ENCODE measurements around the gene CPNE8.

CPNE8 gene

DNA sequence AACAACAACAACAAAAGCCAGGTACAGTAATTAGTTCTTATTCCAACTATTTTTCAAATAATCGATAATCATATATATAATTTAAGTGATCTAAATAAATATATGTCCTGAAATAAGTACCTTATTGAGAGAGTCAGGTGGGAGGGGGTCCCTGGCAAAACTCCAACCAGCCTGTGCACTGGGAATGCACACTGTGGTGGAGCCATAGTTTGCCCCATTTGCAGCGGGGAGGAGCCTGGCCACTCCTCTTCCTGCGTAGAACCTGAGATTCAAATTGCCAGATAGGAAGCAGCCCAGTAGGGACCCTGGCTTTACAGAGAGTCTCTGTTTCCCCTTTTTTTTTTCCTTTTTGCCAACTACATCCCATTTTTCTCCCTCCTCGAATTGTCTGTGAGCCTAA is 26.4 kb downstream of the CPNE8 start:
- H3K4me1 ChIP-seq (ENCODE audit: low read length), result no peaks in the 10 kb centered on the region
- H3K4me2 ChIP-seq (ENCODE audit: low read depth, low read length), result no peak overlapping the region
- H3F3A ChIP-seq (ENCODE audit: insufficient read depth, low read length), result no peaks in the 10 kb centered on the region
- H3K36me3 ChIP-seq (replicated peaks; ENCODE audit: insufficient read depth, low read length), result no peaks in the 10 kb centered on the region
- no peak for TF ChIP-seq EZH2 (optimal IDR thresholded peaks at IDR 0.05; ENCODE audit: low read depth, low read length)
- TF ChIP-seq EZH2phosphoT487 (IDR thresholded peaks at IDR 0.05; ENCODE audit: low read length), result no peak
- TF ChIP-seq, protein P1, sequence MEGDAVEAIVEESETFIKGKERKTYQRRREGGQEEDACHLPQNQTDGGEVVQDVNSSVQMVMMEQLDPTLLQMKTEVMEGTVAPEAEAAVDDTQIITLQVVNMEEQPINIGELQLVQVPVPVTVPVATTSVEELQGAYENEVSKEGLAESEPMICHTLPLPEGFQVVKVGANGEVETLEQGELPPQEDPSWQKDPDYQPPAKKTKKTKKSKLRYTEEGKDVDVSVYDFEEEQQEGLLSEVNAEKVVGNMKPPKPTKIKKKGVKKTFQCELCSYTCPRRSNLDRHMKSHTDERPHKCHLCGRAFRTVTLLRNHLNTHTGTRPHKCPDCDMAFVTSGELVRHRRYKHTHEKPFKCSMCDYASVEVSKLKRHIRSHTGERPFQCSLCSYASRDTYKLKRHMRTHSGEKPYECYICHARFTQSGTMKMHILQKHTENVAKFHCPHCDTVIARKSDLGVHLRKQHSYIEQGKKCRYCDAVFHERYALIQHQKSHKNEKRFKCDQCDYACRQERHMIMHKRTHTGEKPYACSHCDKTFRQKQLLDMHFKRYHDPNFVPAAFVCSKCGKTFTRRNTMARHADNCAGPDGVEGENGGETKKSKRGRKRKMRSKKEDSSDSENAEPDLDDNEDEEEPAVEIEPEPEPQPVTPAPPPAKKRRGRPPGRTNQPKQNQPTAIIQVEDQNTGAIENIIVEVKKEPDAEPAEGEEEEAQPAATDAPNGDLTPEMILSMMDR (IDR thresholded peaks at IDR 0.05; ENCODE audit: low read length), result no peak
- peaks cover 20% of the 10 kb centered on the region; the same call in 1 of the 2 replicates for H3K79me2 ChIP-seq (ENCODE audit: low read length)
- H2AFZ ChIP-seq (ENCODE audit: low read length), result no peak overlapping the region
- no peak overlapping the region for H3K9ac ChIP-seq (ENCODE audit: low read length)
- H3K27me3 ChIP-seq (replicated peaks; ENCODE audit: insufficient read depth, low read length), result no peaks in the 10 kb centered on the region
- H4K20me1 ChIP-seq (ENCODE audit: insufficient read depth, low read length), result no peaks in the 10 kb centered on the region; the same call in 1 of the 2 replicates
- H3K4me3 ChIP-seq (ENCODE audit: low read length), result no peak overlapping the region
- DNase-seq, result no peak
- H3K9me3 ChIP-seq (replicated peaks; ENCODE audit: insufficient read depth, low read length), result no peaks in the 10 kb centered on the region
- no peak overlapping the region for H3K27ac ChIP-seq (ENCODE audit: low read length)
- no peaks in the 10 kb centered on the region for H3K9me2 ChIP-seq (replicated peaks; ENCODE audit: insufficient read depth, low read length)

DNA sequence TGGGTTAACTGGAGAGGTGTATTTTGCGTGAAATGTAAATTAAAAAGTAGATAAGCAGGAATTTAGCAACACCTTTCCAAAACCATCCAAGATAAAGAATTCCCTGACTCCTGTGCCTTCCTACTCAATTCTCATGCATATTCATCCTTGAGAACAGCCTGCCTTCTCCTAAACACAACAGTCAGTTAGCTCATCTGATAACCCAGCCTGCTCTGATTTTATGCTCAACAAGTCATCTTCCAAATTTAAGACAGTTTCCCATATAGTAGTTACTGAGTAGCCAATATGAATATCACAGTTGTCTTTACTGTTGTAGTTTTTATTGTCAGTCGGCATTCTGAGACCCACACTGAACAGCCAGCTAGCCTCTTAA is 27.1 kb downstream of the CPNE8 start:
- H3K27me3 ChIP-seq (replicated peaks; ENCODE audit: insufficient read depth, low read length), result no peaks in the 10 kb centered on the region
- H3K27ac ChIP-seq (ENCODE audit: low read length), result no peak overlapping the region
- H2AFZ ChIP-seq (ENCODE audit: low read length), result no peak overlapping the region
- H3K9me2 ChIP-seq (replicated peaks; ENCODE audit: insufficient read depth, low read length), result no peaks in the 10 kb centered on the region
- H3K4me1 ChIP-seq (ENCODE audit: low read length), result no peaks in the 10 kb centered on the region
- peaks cover 15% of the 10 kb centered on the region; the same call in 1 of the 2 replicates for H3K79me2 ChIP-seq (ENCODE audit: low read length)
- TF ChIP-seq EZH2phosphoT487 (IDR thresholded peaks at IDR 0.05; ENCODE audit: low read length) (no peak), EZH2 (optimal IDR thresholded peaks at IDR 0.05; ENCODE audit: low read depth, low read length) (no peak)
- TF ChIP-seq, protein P1 (IDR thresholded peaks at IDR 0.05; ENCODE audit: low read length), result no peak
- H3K9me3 ChIP-seq (replicated peaks; ENCODE audit: insufficient read depth, low read length), result no peaks in the 10 kb centered on the region
- no peaks in the 10 kb centered on the region for H3K36me3 ChIP-seq (replicated peaks; ENCODE audit: insufficient read depth, low read length)
- no peak for DNase-seq
- H3K9ac ChIP-seq (ENCODE audit: low read length), result no peak overlapping the region
- H4K20me1 ChIP-seq (ENCODE audit: insufficient read depth, low read length), result no peaks in the 10 kb centered on the region; the same call in 1 of the 2 replicates
- no peak overlapping the region for H3K4me2 ChIP-seq (ENCODE audit: low read depth, low read length)
- no peak overlapping the region for H3K4me3 ChIP-seq (ENCODE audit: low read length)
- no peaks in the 10 kb centered on the region for H3F3A ChIP-seq (ENCODE audit: insufficient read depth, low read length)

DNA sequence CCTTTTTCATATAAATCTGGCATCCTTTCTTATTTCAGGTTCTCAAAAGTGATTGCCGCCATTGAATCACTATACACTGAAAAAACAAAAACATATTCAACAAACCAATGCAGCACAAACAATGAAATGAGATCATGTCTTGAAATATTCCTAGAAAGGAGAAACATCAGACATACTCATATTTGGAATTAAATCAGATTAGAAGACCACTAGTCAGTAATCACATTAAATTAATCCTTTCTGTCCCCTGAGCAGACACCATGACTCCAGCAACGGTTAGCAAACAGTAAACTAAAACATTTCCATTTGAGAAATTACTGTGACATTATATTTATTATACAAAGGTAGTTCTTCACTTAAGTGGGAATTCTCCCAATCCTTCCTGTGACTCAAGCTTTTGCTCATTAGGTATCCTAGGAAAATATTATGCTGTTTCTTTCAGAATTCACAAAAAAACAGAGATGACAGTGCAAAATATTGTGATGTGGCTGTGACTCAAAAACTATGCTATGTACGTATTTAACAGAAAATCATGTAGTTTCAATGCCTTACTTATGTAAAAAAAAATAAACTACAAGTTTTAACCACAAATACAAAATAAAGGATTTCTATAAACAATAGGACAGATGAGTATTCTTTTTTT is 29.7 kb downstream of the CPNE8 start:
- Histone ChIP-seq H3K9ac (ENCODE audit: low read length) (no peak overlapping the region), H3K9me2 (replicated peaks; ENCODE audit: insufficient read depth, low read length) (no peaks in the 10 kb centered on the region), H4K20me1 (ENCODE audit: insufficient read depth, low read length) (no peaks in the 10 kb centered on the region; the same call in 1 of the 2 replicates), H3K27ac (ENCODE audit: low read length) (no peak overlapping the region), H3K4me3 (ENCODE audit: low read length) (no peak overlapping the region), H3F3A (ENCODE audit: insufficient read depth, low read length) (no peaks in the 10 kb centered on the region), H3K9me3 (replicated peaks; ENCODE audit: insufficient read depth, low read length) (no peaks in the 10 kb centered on the region), H3K79me2 (ENCODE audit: low read length) (0 out of 2 replicates have a peak, but pooled peaks cover 7% of the 10 kb centered on the region), H2AFZ (ENCODE audit: low read length) (no peak overlapping the region), H3K36me3 (replicated peaks; ENCODE audit: insufficient read depth, low read length) (no peaks in the 10 kb centered on the region), H3K4me1 (ENCODE audit: low read length) (no peaks in the 10 kb centered on the region), H3K27me3 (replicated peaks; ENCODE audit: insufficient read depth, low read length) (no peaks in the 10 kb centered on the region), H3K4me2 (ENCODE audit: low read depth, low read length) (no peak overlapping the region)
- TF ChIP-seq, protein P1 (IDR thresholded peaks at IDR 0.05; ENCODE audit: low read length), result no peak
- TF ChIP-seq EZH2 (optimal IDR thresholded peaks at IDR 0.05; ENCODE audit: low read depth, low read length) (no peak), EZH2phosphoT487 (IDR thresholded peaks at IDR 0.05; ENCODE audit: low read length) (no peak)
- DNase-seq, result no peak
